Esophagus muscularis mucosa (tissue), 3 donors: Measurements from ENCODE around the gene PPARG.

Experiments used
- CTCF ChIP-seq, 3 experiments: fragments of 200-600 bp in 2 of 3; fragments of 450-650 bp in 1 of 3; sonication (generic) in 2 of 3; IDR thresholded peaks; one replicate each; pipeline ENCODE4 v1.5.1; 2017 to 2019; ENCODE audit warnings: antibody characterized with exemption in 3 of 3, mild to moderate bottlenecking in 2 of 3, moderate library complexity in 1 of 3
- POLR2A ChIP-seq: fragments of 450-650 bp; IDR thresholded peaks from one replicate; pipeline ENCODE4 v1.6.1; 2017; ENCODE audit warnings: antibody characterized with exemption, moderate library complexity, mild to moderate bottlenecking, low read depth
- POLR2AphosphoS5 ChIP-seq, 2 donors: sonication (generic); formaldehyde crosslinking; IDR thresholded peaks; one replicate each; pipeline ENCODE4 v1.6.1; 2017; ENCODE audit warnings: antibody characterized with exemption in 2 of 2

GRCh38 chr3:12438318-12438717 is 149.4 kb downstream of the PPARG start:
- TF ChIP-seq CTCF (IDR thresholded peaks at IDR 0.05) (no peak), POLR2AphosphoS5 (IDR thresholded peaks at IDR 0.05) (no peak), POLR2A (no peak)
